GM12878 (cell line): ENCODE measurements around the gene LDLRAD4. TPM values are rescaled to one million over a fixed set of nuclear protein-coding genes. Genes with fewer than 3 reads are reported as not detected.

Source experiments
- ASH2L ChIP-seq: fragments of 300-600, 200-600 bp; sonication (generic); IDR thresholded peaks from 2 replicates; pipeline ENCODE4 v1.6.1; 2017; ENCODE audit warnings: low read depth, mild to moderate bottlenecking, borderline replicate concordance
- BHLHE40 ChIP-seq, 2 experiments: fragments of 450-650 bp in 1 of 2; IDR thresholded peaks; 2 replicates each; pipeline ENCODE4 v1.6.1; 2011 to 2017; ENCODE audit warnings: low read depth in 2 of 2, borderline replicate concordance in 1 of 2, improper control_type of control experiment in 1 of 2, low read length in 1 of 2, mild to moderate bottlenecking in 1 of 2
- CBX3 ChIP-seq: fragments of 200-600 bp; sonication (generic); IDR thresholded peaks from 2 replicates; pipeline ENCODE4 v1.6.1; 2016; ENCODE audit warnings: low read depth, borderline replicate concordance
- CBX5 ChIP-seq: sonication (generic); IDR thresholded peaks from 2 replicates; pipeline ENCODE4 v1.6.1; 2016; ENCODE audit warnings: low read depth, moderate library complexity, mild to moderate bottlenecking, inconsistent platforms
- CEBPZ ChIP-seq: fragments of 150-350 bp; IDR thresholded peaks from 2 replicates; pipeline ENCODE4 v1.6.1; 2016; ENCODE audit warnings: low read depth, low read length
- EGR1 ChIP-seq, 2 experiments: IDR thresholded peaks; 1 replicate in 1 of 2; 2 replicates in 1 of 2; pipeline ENCODE4 v1.6.1; 2011 to 2012; ENCODE audit warnings: low read depth in 2 of 2, low read length in 2 of 2, borderline replicate concordance in 1 of 2, mild to moderate bottlenecking in 1 of 2, moderate library complexity in 1 of 2
- ELK1 ChIP-seq: IDR thresholded peaks from 2 replicates; pipeline ENCODE4 v1.6.1; 2012; ENCODE audit warnings: low read depth, low read length, improper control_type of control experiment
- ESRRA ChIP-seq: IDR thresholded peaks from 2 replicates; pipeline ENCODE4 v1.6.1; 2012; ENCODE audit warnings: mild to moderate bottlenecking, low read length, improper control_type of control experiment
- GABPA ChIP-seq: IDR thresholded peaks from 2 replicates; pipeline ENCODE4 v1.6.1; 2014; ENCODE audit warnings: antibody characterized with exemption, low read depth, mild to moderate bottlenecking, inconsistent platforms
- HCFC1 ChIP-seq: fragments of 150-350 bp; IDR thresholded peaks from 2 replicates; pipeline ENCODE4 v1.6.1; 2014; ENCODE audit warnings: low read length
- IKZF2 ChIP-seq, 2 experiments: fragments of 450-650 bp; IDR thresholded peaks; 2 replicates each; pipeline ENCODE4 v1.6.1; 2017; ENCODE audit warnings: mild to moderate bottlenecking in 2 of 2, moderate library complexity in 2 of 2
- LARP7 ChIP-seq: fragments of 450-650 bp; IDR thresholded peaks from 2 replicates; pipeline ENCODE4 v1.6.1; 2017; ENCODE audit warnings: mild to moderate bottlenecking
- MTA3 ChIP-seq: IDR thresholded peaks from 2 replicates; pipeline ENCODE4 v1.6.1; 2012; ENCODE audit warnings: low read length, inconsistent platforms, borderline replicate concordance
- NR2F1 ChIP-seq: fragments of 450-650 bp; conservative IDR thresholded peaks from 2 replicates; pipeline ENCODE4 v1.6.1; 2017; ENCODE audit warnings: mild to moderate bottlenecking
- PBX3 ChIP-seq: IDR thresholded peaks from 2 replicates; pipeline ENCODE4 v1.6.1; 2011; ENCODE audit warnings: mild to moderate bottlenecking, low read depth, low read length, moderate library complexity; ENCODE audit not compliant: insufficient replicate concordance
- PKNOX1 ChIP-seq: fragments of 450-650 bp; IDR thresholded peaks from 2 replicates; pipeline ENCODE4 v1.6.1; 2016; ENCODE audit warnings: mild to moderate bottlenecking
- RAD21 ChIP-seq: IDR thresholded peaks from 2 replicates; pipeline ENCODE4 v1.6.1; 2011; ENCODE audit warnings: mild to moderate bottlenecking, low read depth, low read length, moderate library complexity; ENCODE audit not compliant: insufficient read depth
- RAD51 ChIP-seq: fragments of 450-650 bp; IDR thresholded peaks from 2 replicates; pipeline ENCODE4 v1.6.1; 2016; ENCODE audit warnings: moderate library complexity, mild to moderate bottlenecking, inconsistent platforms
- RBBP5 ChIP-seq: fragments of 200-600 bp; sonication (generic); conservative IDR thresholded peaks from 2 replicates; pipeline ENCODE4 v1.6.1; 2016
- SIX5 ChIP-seq: IDR thresholded peaks from 2 replicates; pipeline ENCODE4 v1.6.1; 2011; ENCODE audit warnings: mild to moderate bottlenecking, low read depth, low read length, moderate library complexity; ENCODE audit not compliant: severe bottlenecking
- SMAD1 ChIP-seq: fragments of 450-650 bp; IDR thresholded peaks from 2 replicates; pipeline ENCODE4 v1.6.1; 2018; ENCODE audit warnings: mild to moderate bottlenecking, low read depth; ENCODE audit not compliant: partially characterized antibody
- TCF7 ChIP-seq: IDR thresholded peaks from 2 replicates; pipeline ENCODE4 v1.6.1; 2014; ENCODE audit warnings: antibody characterized with exemption, borderline replicate concordance
- ZNF384 ChIP-seq: IDR thresholded peaks from 2 replicates; pipeline ENCODE4 v1.6.1; 2012; ENCODE audit warnings: low read depth, mild to moderate bottlenecking, low read length, improper control_type of control experiment, borderline replicate concordance
- polyA plus RNA-seq, 11 experiments: library from polyadenylated mRNA; depleted of rRNA in 4 of 11; unstranded in 6 of 11; stranded (reverse) in 5 of 11; fragments of >200 nt; fragmentation: Nextera tagmentation in 4 of 11; fragmentation: Illumina TruSeq in 1 of 11; extraction: Ambion mirVana in 4 of 11; extraction: Trizol in 1 of 11; gene quantifications; 1 replicate in 1 of 11; 2 replicates in 10 of 11; pipeline versions ENCODE4 v1.2.1 to v1.2.3, GENCODE V29; 2011 to 2016; ENCODE audit warnings: inconsistent platforms in 2 of 11, missing spikeins in 2 of 11, low read depth in 1 of 11
- total RNA-seq, 4 experiments: library from RNA; depleted of rRNA in 3 of 4; stranded (reverse); fragments of >200 nt in 3 of 4; fragmentation: Illumina TruSeq in 1 of 4; extraction: Trizol in 1 of 4; gene quantifications; 2 replicates each; pipeline versions ENCODE4 v1.2.1 to v1.2.3, GENCODE V29; 2013 to 2021

Gene LDLRAD4
- total and polyA plus RNA-seq, 10 of the 15 experiments (the other 5 are each of a cell fraction or from before 2014, with no cell fraction given) = 2.7 to 16.8 (median 11.2) TPM

GRCh38 chr18:13566941-13567746 lies 348.6 kb downstream of the LDLRAD4 start (continued):
- TF ChIP-seq PBX3 = peak; percentile 31
- peak; percentile 57 to 81 for TF ChIP-seq IKZF2 (IDR thresholded peaks at IDR 0.05)
- TF ChIP-seq ZNF384 = peak; percentile 94; the same call in 1 of the 2 replicates
- TF ChIP-seq RAD51 = 0 out of 2 replicates have a peak, but pooled peaks have one; percentile 17
- TF ChIP-seq ELK1 = no peak
- TF ChIP-seq TCF7 = 0 out of 2 replicates have a peak, but pooled peaks have one; percentile 5
- no peak for TF ChIP-seq HCFC1
- no peak for TF ChIP-seq CBX3
- TF ChIP-seq SIX5 = no peak
- peak; percentile 92 for TF ChIP-seq SMAD1
- peak; percentile 79 to 80 for TF ChIP-seq BHLHE40 (IDR thresholded peaks at IDR 0.05; ENCODE audit: borderline replicate concordance in 1 of 2, low read depth in 2 of 2, low read length in 1 of 2)
- no peak for TF ChIP-seq ESRRA
- TF ChIP-seq PKNOX1 = peak; percentile 91
- peak; percentile 13; the same call in 1 of the 2 replicates for TF ChIP-seq CBX5
- TF ChIP-seq EGR1 (IDR thresholded peaks at IDR 0.05; ENCODE audit: borderline replicate concordance in 1 of 2, low read depth in 2 of 2, low read length in 2 of 2) = no peak
- TF ChIP-seq LARP7 = peak; percentile 9; the same call in 1 of the 2 replicates
- TF ChIP-seq MTA3 = peak; percentile 95
- TF ChIP-seq ASH2L = 0 out of 2 replicates have a peak, but pooled peaks have one; percentile 19
- peak; percentile 77 for TF ChIP-seq NR2F1
- TF ChIP-seq CEBPZ = no peak
- no peak for TF ChIP-seq RBBP5
- TF ChIP-seq RAD21 = peak; percentile 21; the same call in 1 of the 2 replicates
- TF ChIP-seq GABPA = no peak
